NCI-H524 treated with DMSO at 0.1 percent for 48 hours (cell line): ENCODE measurements around the gene ZNF302.

Experiments used
- DNase-seq: peaks from one replicate; lab custom pipeline; 2025; lab: John Stamatoyannopoulos, UW

ZNF302 gene

DNA sequence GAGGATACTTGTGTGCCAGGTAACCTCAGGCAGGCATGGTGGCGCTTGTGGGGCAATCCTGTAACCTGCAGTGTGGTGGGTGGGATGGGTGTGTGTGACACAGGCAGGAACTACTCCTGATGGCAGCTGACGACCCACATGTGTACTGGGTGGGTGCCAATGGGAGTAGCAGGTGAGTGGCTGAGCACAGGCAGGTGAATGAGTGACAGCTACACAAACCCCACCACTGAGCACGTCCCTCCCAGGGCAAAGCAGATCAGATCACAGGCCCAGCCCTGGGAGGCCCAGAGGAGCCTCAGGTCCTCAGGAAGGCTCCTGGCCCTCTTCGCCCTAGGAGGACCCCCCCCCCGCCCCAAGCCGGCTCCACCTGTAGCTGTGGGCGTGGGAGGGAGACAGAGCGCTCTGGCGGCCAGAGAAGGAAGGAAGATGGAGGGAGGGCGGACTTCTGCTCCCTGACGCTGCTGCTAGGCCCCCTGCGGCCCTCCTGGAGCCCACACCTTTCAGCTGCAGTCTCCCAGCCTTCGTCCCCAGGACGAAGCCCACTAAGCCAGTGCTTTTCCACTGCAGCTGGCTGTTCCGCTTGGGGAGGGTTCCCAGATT, 55.2 kb downstream of the ZNF302 start:
- no peak for DNase-seq

DNA sequence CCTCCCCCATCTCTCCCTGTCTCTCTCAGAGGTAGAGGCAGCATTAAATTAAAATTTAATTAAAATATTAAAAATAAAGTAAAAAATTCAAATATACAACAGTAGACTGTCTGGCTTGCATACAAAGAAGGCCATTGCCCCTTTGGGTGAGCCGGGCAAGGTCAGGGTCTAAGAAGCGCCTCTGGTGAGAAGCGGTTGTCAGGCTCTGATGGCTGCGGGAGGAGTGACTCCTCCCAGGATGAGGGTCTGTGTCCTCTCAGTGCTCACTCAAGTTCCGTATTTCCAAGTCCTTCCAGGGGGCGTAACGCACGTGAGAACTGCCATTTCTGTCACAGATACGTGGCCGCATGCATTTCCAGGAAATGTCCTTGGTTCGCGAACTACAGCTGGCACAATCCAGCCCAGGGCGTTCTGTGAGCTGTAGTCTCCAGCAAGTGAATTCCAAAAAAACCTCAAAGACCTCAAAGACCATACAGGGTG, 55.8 kb downstream of the ZNF302 start:
- no peak for DNase-seq

DNA sequence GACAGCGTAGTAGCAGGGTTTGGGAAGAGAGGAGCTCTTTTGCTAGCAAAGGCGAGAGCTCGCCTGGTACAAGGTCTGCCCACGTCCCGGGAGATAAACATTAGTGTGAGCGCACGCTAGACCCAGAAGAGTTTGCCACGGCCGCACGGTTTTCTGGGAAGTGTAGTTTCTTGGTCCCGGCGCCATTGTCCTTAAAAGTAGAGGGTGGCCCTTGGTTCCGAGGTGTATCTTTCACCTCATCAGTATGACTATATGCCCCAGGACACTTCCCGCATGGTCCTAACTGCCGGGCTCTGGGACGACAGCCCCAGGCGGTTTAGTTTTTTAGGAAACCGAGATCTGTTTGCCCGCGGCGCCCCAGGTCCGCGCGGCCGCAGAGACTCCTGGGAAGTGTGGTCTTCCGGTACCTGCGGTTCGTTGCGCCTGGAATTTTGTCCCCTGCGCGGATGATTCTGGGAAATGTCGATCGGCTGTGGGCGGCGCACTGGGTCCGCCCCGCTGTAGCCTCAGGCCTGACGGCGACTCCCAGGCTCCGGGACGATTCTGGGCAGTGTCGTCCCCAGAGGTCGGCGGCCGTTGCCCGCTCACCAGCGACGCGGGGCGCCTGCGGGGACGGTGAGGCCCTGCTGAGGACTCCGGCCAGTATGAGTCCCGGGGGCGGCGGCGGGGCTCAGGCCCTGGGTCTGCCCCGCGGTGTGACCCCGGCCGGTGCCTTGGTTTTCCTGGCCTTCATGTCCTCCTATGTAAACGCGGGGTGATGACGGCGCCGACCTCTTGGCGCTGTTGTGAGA, 56.5 kb downstream of the ZNF302 start, which contains the start of gene ZNF181:
ZNF181 (plus strand) TSS at position 498 of the 791 bp plus-strand sequence. CDS start 795 bp downstream, outside the sequence.
- peak; percentile 79 for DNase-seq

DNA sequence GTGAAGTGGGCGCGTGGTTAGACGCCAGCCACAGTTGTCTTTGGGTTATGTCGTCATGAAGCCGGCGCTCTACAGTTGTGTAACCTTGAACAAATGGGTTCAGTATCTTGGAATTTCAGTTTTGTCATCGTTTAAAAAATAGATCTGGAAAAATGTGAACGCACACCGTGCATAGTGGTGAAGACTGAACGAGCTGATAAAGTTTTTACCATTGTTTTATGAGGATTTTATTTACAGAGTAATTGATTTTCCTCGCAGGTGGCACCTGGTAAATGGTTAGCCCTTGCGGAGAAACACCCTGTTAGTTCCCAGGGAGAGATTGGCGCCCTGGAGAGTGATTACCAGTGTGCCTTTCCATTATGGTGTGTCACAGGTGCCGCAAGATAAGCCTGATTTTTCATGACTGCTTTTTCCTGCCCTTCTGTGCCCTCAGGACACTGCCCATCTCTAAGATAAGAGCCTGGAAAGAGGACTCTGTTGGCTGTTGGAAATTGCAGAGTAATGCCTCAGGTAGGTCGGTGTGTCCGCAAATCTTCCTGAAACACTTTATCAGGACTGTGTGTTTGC, 57.1 kb downstream of the ZNF302 start:
- no peak for DNase-seq
